ENCODE measurements around the gene NEDD9. TPM values are rescaled to one million over a fixed set of nuclear protein-coding genes. Genes with fewer than 3 reads are reported as not detected.

NEDD9 gene
- total and polyA plus RNA-seq, 4 donors = 7.5 to 16.8 (median 11.7) TPM

DNA sequence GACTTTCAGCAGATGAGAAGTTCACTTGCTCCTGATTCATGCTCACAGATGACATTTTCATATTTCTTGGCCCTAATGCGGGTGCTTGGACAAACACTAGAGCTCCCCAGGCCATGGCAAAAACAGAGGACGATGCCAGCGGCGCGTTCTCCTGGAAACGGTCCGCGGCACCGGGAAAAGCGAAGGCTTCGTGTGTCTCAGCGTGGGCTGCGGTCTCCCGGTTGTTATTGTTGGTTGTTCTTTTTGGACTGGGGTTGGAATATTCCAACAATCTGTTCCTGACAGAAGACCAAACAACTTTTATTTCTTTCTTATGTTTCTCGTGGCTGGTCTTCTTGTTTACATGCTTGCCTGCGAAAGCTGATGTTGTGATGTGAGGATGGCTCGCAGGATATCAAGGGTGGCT lies 46.8 kb upstream of the NEDD9 start:
- H3K4me3 ChIP-seq (ENCODE audit: low read depth in 1 of 3, low read length in 3 of 3) = no peak overlapping the region
- H3K4me1 ChIP-seq (ENCODE audit: control insufficient read depth in 4 of 4, insufficient read depth in 4 of 4, low read length in 3 of 4) = peaks cover 0 to 15% (median 5%) of the 10 kb centered on the region in 4 donors
- 95% methylated on average over 17 of the region's 17 CpGs for WGBS
- no peak for TF ChIP-seq TAF1 (conservative IDR thresholded peaks at IDR 0.05)
- no peak for TF ChIP-seq CTCF (IDR thresholded peaks at IDR 0.05; ENCODE audit: low read depth, low read length, missing input control)
- no peak for TF ChIP-seq NR2F2 (IDR thresholded peaks at IDR 0.05)
- TF ChIP-seq EGR1 (IDR thresholded peaks at IDR 0.05; ENCODE audit: low read depth in 2 of 2) = no peak
- no peak for TF ChIP-seq FOXA1 (IDR thresholded peaks at IDR 0.05)
- TF ChIP-seq RAD21 (IDR thresholded peaks at IDR 0.05) = no peak
- no peak for TF ChIP-seq FOXA2 (IDR thresholded peaks at IDR 0.05)
- TF ChIP-seq, protein P1, sequence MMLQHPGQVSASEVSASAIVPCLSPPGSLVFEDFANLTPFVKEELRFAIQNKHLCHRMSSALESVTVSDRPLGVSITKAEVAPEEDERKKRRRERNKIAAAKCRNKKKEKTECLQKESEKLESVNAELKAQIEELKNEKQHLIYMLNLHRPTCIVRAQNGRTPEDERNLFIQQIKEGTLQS (IDR thresholded peaks at IDR 0.05) = no peak
- TF ChIP-seq, protein P2, sequence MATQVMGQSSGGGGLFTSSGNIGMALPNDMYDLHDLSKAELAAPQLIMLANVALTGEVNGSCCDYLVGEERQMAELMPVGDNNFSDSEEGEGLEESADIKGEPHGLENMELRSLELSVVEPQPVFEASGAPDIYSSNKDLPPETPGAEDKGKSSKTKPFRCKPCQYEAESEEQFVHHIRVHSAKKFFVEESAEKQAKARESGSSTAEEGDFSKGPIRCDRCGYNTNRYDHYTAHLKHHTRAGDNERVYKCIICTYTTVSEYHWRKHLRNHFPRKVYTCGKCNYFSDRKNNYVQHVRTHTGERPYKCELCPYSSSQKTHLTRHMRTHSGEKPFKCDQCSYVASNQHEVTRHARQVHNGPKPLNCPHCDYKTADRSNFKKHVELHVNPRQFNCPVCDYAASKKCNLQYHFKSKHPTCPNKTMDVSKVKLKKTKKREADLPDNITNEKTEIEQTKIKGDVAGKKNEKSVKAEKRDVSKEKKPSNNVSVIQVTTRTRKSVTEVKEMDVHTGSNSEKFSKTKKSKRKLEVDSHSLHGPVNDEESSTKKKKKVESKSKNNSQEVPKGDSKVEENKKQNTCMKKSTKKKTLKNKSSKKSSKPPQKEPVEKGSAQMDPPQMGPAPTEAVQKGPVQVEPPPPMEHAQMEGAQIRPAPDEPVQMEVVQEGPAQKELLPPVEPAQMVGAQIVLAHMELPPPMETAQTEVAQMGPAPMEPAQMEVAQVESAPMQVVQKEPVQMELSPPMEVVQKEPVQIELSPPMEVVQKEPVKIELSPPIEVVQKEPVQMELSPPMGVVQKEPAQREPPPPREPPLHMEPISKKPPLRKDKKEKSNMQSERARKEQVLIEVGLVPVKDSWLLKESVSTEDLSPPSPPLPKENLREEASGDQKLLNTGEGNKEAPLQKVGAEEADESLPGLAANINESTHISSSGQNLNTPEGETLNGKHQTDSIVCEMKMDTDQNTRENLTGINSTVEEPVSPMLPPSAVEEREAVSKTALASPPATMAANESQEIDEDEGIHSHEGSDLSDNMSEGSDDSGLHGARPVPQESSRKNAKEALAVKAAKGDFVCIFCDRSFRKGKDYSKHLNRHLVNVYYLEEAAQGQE (IDR thresholded peaks at IDR 0.05) = no peak
- TF ChIP-seq GABPA (IDR thresholded peaks at IDR 0.05 in 1 of 2, conservative IDR thresholded peaks at IDR 0.05 in 1 of 2) = no peak
- no peaks in the 10 kb centered on the region for H3K9me3 ChIP-seq (ENCODE audit: control insufficient read depth in 4 of 4, low read length in 3 of 4)
- no peaks in the 10 kb centered on the region for H3K36me3 ChIP-seq (ENCODE audit: control insufficient read depth in 4 of 4, insufficient read depth in 3 of 4, low read depth in 1 of 4, low read length in 3 of 4)
- no peak overlapping the region for H3K9ac ChIP-seq (ENCODE audit: low read depth in 1 of 2, low read length in 2 of 2)
- no peak overlapping the region for H3K27ac ChIP-seq (ENCODE audit: low read depth in 1 of 2, low read length in 2 of 2)
- no peaks in the 10 kb centered on the region for H3K27me3 ChIP-seq (ENCODE audit: control insufficient read depth in 4 of 4, insufficient read depth in 4 of 4, low read length in 3 of 4)
- DNase-seq (ENCODE audit: low spot score) = no peak

- H3K27ac ChIP-seq (ENCODE audit: low read depth in 1 of 2, low read length in 2 of 2) = no peak overlapping the region
- H3K9ac ChIP-seq (ENCODE audit: low read depth in 1 of 2, low read length in 2 of 2) = no peak overlapping the region
- H3K4me1 ChIP-seq (ENCODE audit: control insufficient read depth in 4 of 4, insufficient read depth in 4 of 4, low read length in 3 of 4) = peaks cover 0 to 15% (median 5%) of the 10 kb centered on the region in 4 donors
Observed at GRCh38 chr6:11278207-11278559, 45.7 kb upstream of the NEDD9 start.

More at GRCh38 chr6:11278207-11278559, 45.7 kb upstream of the NEDD9 start:
- no peak overlapping the region for H3K4me3 ChIP-seq (ENCODE audit: low read depth in 1 of 3, low read length in 3 of 3)
- no peaks in the 10 kb centered on the region for H3K36me3 ChIP-seq (ENCODE audit: control insufficient read depth in 4 of 4, insufficient read depth in 3 of 4, low read depth in 1 of 4, low read length in 3 of 4)
- no peaks in the 10 kb centered on the region for H3K27me3 ChIP-seq (ENCODE audit: control insufficient read depth in 4 of 4, insufficient read depth in 4 of 4, low read length in 3 of 4)
- 87% methylated on average over 6 of the region's 6 CpGs for WGBS
- no peak for TF ChIP-seq FOXA1 (IDR thresholded peaks at IDR 0.05)
- no peak for TF ChIP-seq EGR1 (IDR thresholded peaks at IDR 0.05; ENCODE audit: low read depth in 2 of 2)
- DNase-seq (ENCODE audit: low spot score) = no peak
- H3K9me3 ChIP-seq (ENCODE audit: control insufficient read depth in 4 of 4, low read length in 3 of 4) = no peaks in the 10 kb centered on the region

All from liver (tissue), 9 donors.